Activated CD4-positive, alpha-beta T cell treated with anti-CD3 and anti-CD28 coated beads, Interleukin-2, Interleukin-4, amounts not matched to agents 100 ng/mL and 50 ng/mL, durations not matched to agents 16 hours and 8 hours (primary cell): ENCODE results near the gene SEC14L1.
"Not testable (repeated sequence)": the region's sequence is repeated elsewhere in the genome, so short reads cannot be mapped to it uniquely, and the experiment has no call there.

Experiments used
- DNase-seq: peaks from one replicate; pipeline ENCODE4 v3.0.0-alpha.2; 2020; ENCODE audit warnings: low spot score

Gene SEC14L1

DNA sequence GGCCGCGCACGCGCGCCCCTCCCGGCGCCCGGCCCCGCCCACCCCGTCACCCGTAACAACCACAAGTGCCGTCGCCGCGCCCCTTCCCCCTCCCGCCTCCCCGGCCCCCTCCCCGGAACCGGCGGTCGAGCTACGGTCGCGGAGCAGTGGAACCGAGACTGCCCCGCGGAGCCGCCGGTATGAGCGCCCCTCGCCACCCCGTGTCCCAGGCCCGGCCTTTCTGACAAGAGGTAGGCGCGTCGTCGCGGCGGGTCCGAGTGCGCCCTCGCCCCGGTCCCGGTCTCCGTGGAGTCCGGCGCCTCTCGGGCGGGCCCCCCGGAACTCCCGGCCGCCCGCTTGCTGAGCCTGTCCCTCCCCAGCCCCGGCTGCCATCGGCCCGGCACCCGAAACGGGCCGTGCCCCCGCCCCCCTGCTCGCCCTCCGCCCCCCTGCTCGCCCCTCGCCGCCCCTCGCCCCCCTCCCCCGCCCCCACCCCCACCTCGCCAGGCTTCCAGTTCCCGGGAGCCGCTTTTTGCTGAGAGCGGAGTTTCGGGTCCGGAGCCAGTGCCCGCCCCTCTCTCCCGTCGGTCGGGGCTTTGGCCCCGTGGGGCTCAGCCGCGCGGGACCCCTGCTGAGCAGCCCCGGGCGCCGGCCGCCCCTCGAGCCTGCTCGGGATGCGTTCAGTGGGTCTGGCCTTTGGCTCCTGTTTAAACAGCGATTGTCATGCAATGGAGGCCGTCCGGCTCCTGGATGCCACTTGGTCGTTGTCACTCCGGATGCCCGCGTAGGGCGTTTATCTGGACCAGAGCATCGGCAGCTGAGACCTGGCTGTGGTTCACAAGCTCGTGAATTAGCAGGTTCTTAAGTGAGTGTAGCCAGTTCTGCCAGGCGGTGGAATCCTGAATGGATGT, at the start of gene SEC14L1:
TSS of gene SEC14L1 (plus strand) at position 92 of the 890 bp plus-strand sequence. CDS start 2,628 bp downstream, outside the sequence.
- peak; percentile 52 for DNase-seq

DNA sequence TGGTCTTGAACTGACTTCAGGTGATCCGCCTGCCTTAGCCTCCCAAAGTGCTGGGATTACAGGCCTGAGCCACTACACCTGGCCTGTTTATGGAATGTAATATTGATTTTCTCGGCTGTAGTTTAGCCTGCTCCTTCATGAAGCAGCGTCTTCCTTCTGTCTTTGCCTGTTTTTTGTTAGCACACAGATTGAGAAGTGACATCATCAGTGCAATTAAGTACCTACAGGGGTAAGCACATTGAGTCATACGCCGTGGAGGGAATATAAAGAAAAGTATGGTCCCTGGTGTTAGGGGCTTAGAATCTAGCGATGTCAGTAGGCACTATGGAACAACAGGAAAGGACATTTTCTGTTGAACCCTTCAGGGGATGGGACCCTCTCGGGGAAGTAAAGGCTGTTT, 48.7 kb upstream of the SEC14L1 start:
- no peak for DNase-seq

DNA sequence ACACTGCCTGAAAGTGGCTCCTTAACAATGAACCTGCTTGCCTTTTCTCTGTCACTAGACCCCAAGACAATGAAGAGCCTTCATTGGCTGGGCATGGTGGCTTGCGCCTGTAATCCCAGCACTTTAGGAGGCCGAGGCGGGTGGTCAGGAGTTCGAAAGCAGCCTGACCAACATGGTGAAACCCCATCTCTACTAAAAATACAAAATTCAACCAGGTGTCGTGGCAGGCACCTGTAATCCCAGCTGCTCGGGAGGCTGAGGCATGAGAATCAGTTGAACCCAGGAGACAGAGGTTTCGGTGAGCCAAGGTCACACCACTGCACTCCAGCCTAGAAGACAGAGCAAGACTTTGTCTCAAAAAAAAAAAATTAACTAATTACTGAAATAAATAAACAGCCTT, 45.3 kb upstream of the SEC14L1 start:
- no peak for DNase-seq

DNA sequence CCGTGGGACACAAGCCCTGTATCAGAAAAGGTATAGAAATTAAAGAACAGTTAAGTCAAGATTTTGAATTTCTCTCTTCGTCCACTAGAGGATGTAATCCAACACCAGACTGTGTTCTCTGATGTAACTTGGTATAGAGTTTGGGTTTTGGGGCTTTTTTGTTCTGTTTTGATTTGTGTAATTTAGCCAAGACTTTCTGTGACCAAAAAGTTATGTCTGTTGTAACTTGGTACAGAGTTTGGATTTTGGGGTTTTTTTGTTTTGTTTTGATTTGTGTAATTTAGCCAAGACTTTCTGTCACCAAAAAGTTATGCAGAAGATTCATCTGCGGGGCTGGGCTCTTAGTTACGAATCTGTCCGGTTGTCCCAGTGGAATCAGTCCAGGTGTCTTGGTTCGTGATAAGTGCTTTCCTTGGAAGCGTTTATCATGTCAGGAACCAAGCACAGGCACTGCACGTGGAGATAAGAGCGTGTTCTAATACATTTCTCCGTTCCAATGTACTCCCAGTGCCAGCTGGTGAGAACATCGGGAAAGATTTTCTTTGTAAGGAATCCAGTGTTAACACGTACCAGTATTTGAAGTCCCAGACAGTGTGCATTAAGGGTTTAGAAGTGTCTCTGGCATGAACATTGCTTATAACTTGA, 44.1 kb upstream of the SEC14L1 start:
- DNase-seq: no peak

DNA sequence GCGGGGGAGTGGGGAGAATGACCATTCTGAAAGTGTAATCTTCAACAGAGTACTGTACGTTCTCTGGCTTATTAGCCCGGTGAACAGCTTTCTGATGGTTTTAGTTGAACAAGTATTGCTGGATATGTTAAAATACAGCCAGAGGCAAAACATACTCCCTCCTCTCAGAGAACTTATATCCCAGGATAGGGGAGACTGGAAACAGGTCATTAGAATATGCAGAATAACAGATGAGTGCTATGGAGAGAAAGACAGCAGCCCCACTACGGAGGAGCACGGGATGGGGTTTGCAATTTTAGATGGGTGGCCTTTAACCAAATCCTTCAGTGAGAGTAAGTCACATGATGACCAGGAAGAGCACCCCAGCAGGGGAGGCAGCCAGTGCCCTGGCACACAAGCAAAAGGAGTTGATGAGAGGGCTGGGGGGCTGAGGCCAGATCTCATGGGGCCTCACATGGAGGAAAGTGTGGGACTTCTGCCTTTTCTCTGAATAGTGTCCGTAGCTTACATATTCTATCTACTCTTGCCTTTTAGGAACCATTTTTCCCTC, 43.1 kb upstream of the SEC14L1 start:
- no peak for DNase-seq

DNA sequence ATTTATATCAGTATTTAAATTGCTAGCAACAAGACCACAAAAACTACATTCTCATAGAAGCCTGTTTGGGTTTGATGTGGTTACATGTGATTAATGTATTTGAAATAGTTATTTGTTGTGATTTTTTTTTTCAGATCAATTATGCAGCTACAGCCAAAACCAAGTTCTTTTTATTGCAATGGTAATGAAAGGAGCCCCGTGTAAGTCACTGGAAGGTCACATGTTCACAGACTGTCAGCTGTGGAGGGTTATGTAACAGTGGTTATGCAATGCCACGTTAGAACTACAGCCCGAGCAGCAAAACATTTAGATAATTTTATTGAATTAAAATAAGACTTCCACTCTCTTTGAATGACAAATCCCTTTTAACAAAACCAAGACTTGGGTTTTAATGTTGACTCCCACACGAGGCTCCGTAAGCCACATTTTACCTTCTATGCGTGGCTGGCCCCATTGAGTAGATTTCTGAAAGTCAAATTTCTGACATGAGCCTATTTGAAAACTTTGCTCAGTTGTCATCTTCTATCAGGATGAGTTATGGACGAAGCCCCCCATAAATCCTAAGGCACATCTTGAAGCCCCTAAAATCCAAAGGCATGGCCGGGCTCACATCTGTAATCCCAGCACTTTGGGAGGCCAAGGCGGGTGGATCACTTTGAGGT, 41.8 kb upstream of the SEC14L1 start:
- no peak for DNase-seq

DNA sequence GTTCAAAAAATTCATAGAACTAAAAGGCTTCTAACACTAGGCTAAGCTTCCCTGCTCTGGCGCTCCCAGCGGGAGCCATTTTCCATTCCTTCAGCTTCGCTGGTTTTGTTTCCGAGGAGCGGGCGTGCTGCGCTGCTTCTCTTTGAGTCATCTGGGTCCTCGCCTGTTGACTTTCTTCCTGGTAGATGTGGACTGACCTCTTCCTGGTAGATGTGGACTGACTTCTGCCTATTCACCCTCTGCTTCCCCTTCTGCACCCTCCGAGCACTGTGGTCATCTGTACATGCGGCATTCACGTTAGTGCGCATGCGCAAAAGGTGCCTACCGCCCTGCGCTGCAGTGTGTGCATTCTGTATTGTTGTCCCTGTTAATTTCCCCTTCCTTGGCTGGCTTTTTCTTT, 40.8 kb upstream of the SEC14L1 start:
- DNase-seq: no peak

DNA sequence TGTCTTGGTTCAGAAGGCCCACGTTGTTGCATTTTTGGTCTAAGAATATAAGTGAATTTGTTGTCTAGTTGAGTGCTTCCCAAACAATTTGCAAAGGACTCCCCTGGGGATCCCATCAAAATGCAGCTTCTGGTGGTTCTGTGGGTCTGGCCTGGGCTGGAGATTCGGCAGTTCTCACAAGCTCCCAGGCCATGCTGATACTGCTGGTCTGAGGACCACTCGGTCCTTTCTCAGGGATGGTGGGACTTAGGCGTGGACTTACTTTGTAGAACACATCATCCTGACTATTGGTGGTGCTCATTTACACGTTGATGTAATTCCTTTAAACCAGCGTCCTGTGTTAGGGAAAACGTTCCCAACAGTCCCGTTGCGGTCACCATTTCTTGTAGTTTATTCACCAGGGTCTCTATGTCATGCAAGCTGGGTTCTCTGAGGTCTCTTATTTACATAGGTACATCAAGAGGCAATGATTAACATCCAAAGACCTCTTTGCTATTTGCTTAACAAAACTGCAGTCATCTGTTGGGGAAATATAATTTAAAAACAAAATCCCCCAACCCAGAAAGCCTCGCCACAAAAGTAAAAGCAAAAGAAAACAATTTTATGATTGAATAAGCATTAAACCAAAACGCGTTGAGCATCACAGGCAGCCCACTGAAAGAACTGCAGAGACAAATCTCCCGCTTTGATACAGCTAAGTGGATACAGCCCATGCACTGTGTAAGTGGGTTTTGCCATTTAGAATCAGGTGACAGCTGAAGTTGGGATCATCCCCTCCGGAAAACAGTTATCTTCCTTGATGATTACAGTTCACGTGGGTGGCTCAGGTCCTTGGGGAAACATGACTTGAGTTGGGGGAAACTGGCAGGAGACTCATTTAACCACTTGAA, 39.0 kb upstream of the SEC14L1 start:
- DNase-seq: no peak

DNA sequence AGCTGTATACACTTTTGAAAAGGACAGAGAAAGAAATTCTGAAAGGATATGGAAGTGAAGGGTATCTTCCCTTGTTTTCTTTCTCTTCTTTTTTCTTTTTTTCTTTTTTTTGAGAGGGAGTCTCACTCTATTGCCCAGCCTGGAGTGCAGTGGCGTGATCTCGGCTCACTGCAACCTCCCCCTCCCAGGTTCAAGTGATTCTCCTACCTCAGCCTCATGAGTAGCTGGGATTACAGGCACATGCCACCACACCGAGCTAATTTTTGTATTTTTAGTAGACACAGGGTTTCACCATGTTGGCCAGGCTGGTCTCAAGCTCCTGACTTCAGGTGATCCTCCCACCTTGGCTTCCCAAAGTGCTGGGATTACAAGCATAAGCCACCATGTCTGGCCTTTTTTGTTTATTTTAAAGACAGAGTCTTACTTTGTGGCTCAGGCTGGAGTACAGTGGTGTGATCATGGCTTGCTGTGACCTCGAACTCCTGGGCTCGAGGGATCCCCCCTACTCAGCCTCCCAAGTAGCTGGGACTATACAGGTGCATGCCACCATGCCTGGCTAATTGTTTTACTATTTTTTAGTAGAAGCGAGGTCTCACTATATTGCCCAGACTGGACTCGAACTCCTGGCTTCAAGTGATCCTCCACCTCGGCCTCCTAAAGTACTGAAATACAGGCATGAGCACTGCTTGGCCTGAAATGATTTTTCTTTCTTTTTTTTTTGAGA, 38.2 kb upstream of the SEC14L1 start:
- not testable (repeated sequence) for DNase-seq

DNA sequence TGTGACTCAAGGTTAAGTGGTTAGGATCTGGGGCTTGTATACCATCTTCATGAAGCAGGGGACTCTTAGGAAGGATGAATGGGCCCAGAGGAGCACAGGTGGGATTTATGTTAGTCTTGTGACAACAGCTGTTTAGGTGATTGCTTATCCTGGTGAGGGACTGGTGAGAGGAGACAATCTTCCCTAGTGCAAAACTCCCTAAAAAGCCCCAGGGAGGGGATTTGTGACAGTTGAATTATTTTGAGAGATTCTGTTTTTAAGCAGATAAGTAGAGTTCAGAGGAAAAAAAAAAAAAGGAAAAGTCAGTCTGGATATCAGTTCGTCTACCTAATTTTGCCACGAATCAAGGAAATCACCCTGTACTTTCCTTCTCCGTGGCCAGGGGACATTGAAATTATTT, 35.1 kb upstream of the SEC14L1 start:
- no peak for DNase-seq

DNA sequence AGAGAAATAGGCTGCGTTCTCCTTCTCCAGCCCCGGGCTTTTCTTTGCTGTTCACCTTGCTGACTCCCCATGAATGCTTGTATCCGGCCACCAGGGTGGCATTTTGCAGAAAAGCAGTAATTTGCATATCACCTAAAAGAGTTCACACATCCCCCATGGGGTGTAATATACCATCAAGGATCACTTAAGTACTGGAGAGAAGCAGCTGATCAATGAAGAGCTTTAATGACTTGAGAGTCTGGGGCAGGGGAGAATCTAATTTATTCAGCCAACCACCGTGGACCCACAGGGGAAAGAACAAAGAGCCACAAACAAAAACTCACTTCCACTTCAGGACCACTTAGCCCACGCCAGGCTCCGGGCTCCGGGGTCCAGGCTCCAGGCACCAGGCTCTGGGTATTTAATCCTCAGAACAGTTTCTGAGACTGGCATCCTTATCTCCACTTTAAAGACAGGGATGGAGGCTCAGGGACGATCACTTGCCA, 33.9 kb upstream of the SEC14L1 start:
- DNase-seq: no peak

DNA sequence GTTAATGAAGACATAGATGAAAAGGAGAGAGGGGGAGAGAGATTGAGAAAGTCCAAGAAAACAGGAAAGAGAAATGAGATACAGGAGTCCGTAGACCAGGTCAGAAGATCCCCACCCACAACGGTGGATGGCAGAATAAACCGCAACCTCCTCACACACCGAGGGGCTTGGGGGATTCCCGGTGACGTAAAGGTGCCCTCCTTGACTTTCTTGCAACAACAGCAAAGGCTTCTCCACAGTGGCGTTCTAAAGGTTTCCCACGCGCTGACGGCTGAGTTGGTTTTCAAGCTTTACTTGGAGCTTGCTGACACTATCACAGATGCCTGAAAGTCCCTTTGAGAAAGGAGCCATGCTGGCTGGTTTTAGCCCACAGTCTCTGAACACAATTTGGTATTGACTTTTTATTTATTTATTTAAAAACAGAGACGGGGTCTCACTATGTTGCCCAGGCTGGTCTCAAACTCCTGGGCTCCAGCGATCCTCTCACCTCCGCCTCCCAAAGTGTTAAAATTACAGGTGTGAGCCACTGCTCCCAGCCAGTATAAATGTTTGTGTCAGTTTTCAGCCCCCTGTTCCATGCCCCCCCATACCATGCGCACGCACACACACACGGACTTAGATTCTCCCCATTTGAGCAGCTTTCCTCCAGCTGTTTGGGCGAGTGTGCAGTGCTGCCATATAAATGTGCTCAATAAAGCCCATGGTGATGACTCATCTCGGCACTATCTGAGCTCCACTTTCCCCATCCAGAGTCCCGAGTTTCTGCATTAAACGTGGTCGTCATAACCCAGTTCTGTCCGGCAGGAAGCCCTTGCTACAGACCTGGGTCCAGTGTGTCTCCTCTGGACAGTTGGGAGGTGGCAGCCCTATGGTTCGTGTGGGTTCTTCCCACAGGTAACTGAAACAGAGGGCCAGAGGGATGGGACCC, 33.0 kb upstream of the SEC14L1 start:
- DNase-seq: no peak

DNA sequence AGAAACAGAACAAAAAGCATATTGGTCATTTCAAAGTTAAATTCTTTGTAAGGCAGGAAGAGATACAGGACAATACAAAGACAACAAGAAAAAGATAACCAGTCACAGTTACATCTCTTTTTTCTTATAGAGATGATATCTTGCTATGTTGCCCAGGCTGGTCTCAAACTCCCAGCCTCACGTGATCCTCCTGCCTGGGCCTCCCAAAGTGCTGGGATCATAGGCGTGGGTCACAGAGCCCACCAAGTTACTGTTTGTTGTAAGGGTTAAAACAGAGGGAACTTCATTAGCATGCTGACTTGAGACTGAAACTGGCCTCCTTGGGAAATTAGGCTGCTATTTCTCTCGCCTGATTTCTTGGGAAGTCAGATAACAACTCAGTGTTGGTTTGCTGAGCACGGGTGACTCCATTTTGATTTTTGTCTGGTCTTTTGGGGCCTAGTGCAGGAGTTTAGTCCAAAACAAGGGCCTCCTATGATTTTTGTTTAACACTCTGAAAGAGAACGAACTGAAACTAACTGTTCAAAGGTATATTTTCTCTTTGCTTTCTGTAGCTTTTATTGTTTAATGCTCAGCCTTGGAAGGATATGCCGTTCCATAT, 31.5 kb upstream of the SEC14L1 start:
- no peak for DNase-seq

DNA sequence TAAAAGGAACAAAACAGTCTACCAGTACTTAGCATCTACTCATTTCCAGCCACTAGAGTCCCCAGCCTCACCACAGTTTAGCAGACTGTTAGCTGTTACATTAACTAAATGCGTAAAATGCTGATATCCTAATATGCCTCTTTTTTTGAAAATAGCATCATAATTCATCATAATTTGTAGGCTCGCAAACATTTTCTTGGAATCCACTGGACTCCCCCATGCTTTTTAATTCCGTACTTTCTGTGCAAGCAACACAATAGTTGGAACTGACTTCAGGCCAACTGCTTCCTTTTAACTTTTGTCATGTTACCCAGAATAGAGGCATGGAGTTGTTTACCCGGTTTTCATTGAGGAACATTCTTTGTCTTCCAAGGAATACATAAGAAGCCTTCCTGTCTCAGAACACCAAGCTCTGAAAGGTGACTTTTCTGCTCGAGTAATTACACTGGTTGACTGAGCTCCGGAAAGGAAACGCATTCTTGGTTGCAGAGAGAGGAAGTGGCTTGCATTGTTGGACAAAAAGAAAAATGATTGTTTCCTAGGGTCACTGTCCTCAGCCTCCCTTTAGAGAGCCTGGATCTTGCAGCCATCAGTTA, 30.9 kb upstream of the SEC14L1 start:
- no peak for DNase-seq

DNA sequence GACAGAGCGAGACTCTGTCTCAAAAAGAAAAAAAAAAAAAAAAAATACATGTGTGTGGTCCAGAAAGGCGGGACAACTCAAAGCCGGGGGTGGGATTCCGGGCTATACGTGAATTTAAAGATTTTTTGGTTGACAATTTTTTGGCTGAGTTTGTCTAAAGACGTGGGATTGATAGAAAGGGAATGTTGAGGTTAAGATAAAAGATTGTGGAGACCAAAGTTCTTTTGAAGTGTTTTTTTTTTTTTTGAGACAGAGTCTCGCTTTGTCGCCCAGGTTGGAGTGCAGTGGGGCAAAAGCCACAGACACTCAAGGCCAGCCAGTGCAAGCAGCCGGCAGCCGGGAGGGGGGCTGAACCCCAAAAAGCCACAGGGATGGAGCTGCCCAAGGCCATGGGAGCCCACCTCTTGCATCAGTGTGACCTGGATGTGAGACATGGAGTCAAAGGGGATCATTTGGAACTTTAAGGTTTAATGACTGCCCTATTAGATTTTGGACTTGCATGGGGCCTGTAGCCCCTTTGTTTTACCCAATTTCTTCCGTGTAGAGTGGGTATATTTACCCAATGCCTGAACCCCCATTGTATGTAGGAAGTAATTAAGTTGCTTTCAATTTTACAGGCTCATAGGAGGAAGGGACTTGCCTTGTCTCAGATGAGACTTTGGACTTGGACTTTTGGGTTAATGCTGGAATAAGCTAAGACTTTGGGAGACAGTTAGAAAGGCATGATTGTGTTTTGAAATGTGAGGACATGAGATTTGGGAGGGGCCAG, 29.4 kb upstream of the SEC14L1 start:
- not testable (repeated sequence) for DNase-seq

DNA sequence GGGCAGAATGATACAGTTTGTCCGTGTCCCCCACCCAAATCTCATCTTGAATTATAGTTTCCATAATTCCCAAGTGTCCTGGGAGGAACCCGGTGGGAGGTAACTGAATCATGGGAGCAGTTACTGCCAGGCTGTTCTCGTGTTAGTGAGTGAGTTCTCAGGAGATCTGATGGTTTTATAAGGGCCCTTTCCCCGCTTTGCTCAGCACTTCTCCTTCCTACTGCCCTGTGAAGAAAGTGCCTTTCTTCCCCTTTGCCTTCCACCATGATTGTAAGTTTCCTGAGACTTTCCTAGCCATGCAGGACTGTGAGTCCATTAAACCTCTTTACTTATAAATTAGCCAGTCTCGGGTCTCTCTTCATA, 28.9 kb upstream of the SEC14L1 start:
- DNase-seq: no peak

DNA sequence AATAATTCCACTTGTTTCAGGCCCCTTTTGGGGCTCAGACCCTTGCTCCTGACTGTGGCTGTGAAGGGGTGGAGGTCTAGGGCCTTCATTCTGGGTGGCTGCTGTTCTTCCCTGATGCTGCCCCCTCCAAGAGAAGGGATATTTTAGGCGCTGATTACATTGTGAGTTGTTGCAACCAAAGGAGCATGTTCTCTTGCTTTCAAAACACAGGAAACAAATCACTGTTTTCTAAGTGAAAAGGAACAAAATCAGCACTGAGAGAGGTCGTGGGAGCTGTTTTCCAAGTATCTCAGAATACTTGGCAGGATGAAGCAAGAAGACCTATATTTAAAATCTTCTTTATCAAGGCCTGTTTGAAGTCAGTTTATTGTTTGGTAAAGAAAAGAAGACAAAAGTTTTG, 25.3 kb upstream of the SEC14L1 start:
- no peak for DNase-seq

DNA sequence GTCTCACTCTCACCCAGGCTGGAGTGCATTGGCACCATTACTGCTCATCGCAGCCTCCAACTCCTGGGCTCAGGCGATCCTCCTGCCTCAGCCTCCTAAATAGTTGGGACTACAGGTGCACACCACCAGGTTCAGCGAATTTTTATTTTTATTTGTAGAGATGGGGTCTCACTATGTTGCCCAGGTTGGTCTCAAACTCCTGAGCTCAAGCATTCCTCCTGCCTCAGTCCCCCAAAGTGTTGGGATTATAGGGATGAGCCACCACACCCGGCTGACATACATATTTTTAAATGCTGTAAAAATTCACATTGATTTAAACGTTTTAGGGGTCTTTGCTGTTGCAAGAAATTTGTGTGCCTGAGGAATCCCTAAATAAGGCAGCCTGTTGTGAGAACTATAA, 24.8 kb upstream of the SEC14L1 start:
- DNase-seq: no peak
